HepG2 (cell line): ENCODE measurements around the gene SLC13A3. TPM values are rescaled to one million over a fixed set of nuclear protein-coding genes. Genes with fewer than 3 reads are reported as not detected.

ENCODE experiments used
- AKAP8 ChIP-seq: sonication (generic); formaldehyde crosslinking; IDR thresholded peaks from 2 replicates; pipeline ENCODE4 v1.5.1; 2020; ENCODE audit warnings: mild to moderate bottlenecking, missing genetic modification reagents
- DR1 ChIP-seq: sonication (generic); formaldehyde crosslinking; IDR thresholded peaks from 2 replicates; pipeline ENCODE4 v1.8.0; 2021; ENCODE audit warnings: mild to moderate bottlenecking, missing genetic modification reagents, inconsistent platforms
- HDAC6 ChIP-seq: fragments of 200-600 bp; sonication (generic); IDR thresholded peaks from 2 replicates; pipeline ENCODE4 v1.7.0; 2017; ENCODE audit warnings: mild to moderate bottlenecking, antibody characterized with exemption, low read length, low read depth
- KAT2B ChIP-seq: fragments of 150-350 bp; IDR thresholded peaks from 2 replicates; pipeline ENCODE4 v1.6.1; 2014; ENCODE audit warnings: low read depth, low read length, borderline replicate concordance
- KDM1A ChIP-seq: IDR thresholded peaks from 2 replicates; pipeline ENCODE4 v1.6.1; 2016; ENCODE audit warnings: missing compliant biosample characterization
- SMARCC2 ChIP-seq: fragments of 450-650 bp; IDR thresholded peaks from 2 replicates; pipeline ENCODE4 v1.6.1; 2017; ENCODE audit warnings: antibody characterized with exemption, mild to moderate bottlenecking
- ZMYM3 ChIP-seq: sonication (generic); formaldehyde crosslinking; IDR thresholded peaks from 2 replicates; pipeline ENCODE4 v1.5.1; 2020; ENCODE audit warnings: mild to moderate bottlenecking, missing genetic modification reagents
- ZNF143 ChIP-seq: sonication (generic); formaldehyde crosslinking; IDR thresholded peaks from 2 replicates; pipeline ENCODE4 v1.4.0; 2020; ENCODE audit warnings: missing genetic modification reagents
- ZNF207 ChIP-seq: fragments of 450-650 bp; IDR thresholded peaks from 2 replicates; pipeline ENCODE4 v1.6.1; 2016; ENCODE audit warnings: antibody characterized with exemption, borderline replicate concordance
- ZNF274 ChIP-seq: sonication (generic); formaldehyde crosslinking; IDR thresholded peaks from 2 replicates; pipeline ENCODE4 v1.5.1; 2020; ENCODE audit warnings: mild to moderate bottlenecking, missing genetic modification reagents
- ZNF33A ChIP-seq: sonication (generic); formaldehyde crosslinking; IDR thresholded peaks from 2 replicates; pipeline ENCODE4 v1.5.1; 2020; ENCODE audit warnings: missing genetic modification reagents, mild to moderate bottlenecking, moderate library complexity, borderline replicate concordance
- ZNF552 ChIP-seq: sonication (generic); formaldehyde crosslinking; IDR thresholded peaks from 2 replicates; pipeline ENCODE4 v1.9.0; 2022; ENCODE audit warnings: missing genetic modification reagents, mild to moderate bottlenecking, borderline replicate concordance
- ZNF572 ChIP-seq: sonication (generic); formaldehyde crosslinking; IDR thresholded peaks from 2 replicates; pipeline ENCODE4 v1.5.1; 2020; ENCODE audit warnings: mild to moderate bottlenecking, missing genetic modification reagents
- ZNF773 ChIP-seq: sonication (generic); formaldehyde crosslinking; IDR thresholded peaks from 2 replicates; pipeline ENCODE4 v1.4.0; 2020; ENCODE audit warnings: missing genetic modification reagents, borderline replicate concordance
- polyA plus RNA-seq, 8 experiments: library from polyadenylated mRNA; depleted of rRNA in 3 of 8; stranded (reverse) in 7 of 8; unstranded in 1 of 8; fragments of >200 nt; fragmentation: Illumina TruSeq in 4 of 8; extraction: Trizol in 4 of 8; gene quantifications; 2 replicates each; pipeline versions ENCODE4 v1.2.1 to v1.2.3, GENCODE V29; 2011 to 2016; ENCODE audit warnings: low read depth in 4 of 8, missing spikeins in 1 of 8, mixed read lengths in 1 of 8; ENCODE audit not compliant: insufficient read depth in 1 of 8
- total RNA-seq, 5 experiments: library from RNA; depleted of rRNA; stranded (reverse); fragments of >200 nt; fragmentation: Illumina TruSeq; extraction: Trizol; gene quantifications; 2 replicates each; pipeline ENCODE4 v1.2.3, GENCODE V29; 2016; ENCODE audit warnings: low read depth in 1 of 5
- TF ChIP-seq, protein P1 (sequence below): sonication (generic); formaldehyde crosslinking; IDR thresholded peaks from 2 replicates; pipeline ENCODE4 v1.4.0; 2020; ENCODE audit warnings: missing genetic modification reagents
- TF ChIP-seq, protein P2 (sequence below): sonication (generic); formaldehyde crosslinking; IDR thresholded peaks from 2 replicates; pipeline ENCODE4 v1.4.0; 2020; ENCODE audit warnings: missing genetic modification reagents
- TF ChIP-seq, protein P3 (sequence below): sonication (generic); formaldehyde crosslinking; IDR thresholded peaks from 2 replicates; pipeline ENCODE4 v1.9.0; 2022; ENCODE audit warnings: low read depth, missing genetic modification reagents
- TF ChIP-seq, protein P4 (sequence below): sonication (generic); formaldehyde crosslinking; IDR thresholded peaks from 2 replicates; pipeline ENCODE4 v1.5.1; 2020; ENCODE audit warnings: mild to moderate bottlenecking, missing genetic modification reagents, moderate library complexity
- TF ChIP-seq, protein P5 (sequence below): sonication (generic); formaldehyde crosslinking; IDR thresholded peaks from 2 replicates; pipeline ENCODE4 v1.4.0; 2020; ENCODE audit warnings: missing genetic modification reagents

Gene SLC13A3
- total and polyA plus RNA-seq, 2 of the 13 experiments (the other 11 are each of a cell fraction or from before 2014, with no cell fraction given): 66.5 to 76.0 TPM

DNA sequence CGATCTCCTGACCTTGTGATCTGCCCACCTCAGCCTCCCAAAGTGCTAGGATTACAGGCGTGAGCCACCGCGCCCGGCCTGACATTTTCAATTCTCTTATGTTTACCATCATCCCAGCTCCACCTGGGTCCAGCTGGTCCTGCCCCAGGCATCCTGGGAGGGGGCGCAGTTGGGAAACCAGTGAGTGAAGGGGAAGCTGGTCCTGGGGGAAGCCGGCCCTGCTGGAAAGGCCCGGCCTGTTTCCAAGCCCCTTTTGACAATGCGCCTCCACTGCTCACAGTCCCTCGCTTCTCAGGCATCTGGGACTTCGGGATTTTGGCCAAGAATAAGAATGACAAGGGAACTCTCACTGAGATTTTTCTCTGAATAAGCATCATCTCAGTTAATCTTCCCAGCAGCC is 14.2 kb downstream of the SLC13A3 start (continued):
- no peak for TF ChIP-seq DR1 (CRISPR knock-in tag)
- TF ChIP-seq, protein P1, sequence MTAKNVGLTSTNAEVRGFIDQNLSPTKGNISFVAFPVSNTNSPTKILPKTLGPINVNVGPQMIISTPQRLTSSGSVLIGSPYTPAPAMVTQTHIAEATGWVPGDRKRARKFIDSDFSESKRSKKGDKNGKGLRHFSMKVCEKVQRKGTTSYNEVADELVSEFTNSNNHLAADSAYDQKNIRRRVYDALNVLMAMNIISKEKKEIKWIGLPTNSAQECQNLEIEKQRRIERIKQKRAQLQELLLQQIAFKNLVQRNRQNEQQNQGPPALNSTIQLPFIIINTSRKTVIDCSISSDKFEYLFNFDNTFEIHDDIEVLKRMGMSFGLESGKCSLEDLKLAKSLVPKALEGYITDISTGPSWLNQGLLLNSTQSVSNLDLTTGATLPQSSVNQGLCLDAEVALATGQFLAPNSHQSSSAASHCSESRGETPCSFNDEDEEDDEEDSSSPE (CRISPR knock-in tag): no peak
- TF ChIP-seq, protein P2, sequence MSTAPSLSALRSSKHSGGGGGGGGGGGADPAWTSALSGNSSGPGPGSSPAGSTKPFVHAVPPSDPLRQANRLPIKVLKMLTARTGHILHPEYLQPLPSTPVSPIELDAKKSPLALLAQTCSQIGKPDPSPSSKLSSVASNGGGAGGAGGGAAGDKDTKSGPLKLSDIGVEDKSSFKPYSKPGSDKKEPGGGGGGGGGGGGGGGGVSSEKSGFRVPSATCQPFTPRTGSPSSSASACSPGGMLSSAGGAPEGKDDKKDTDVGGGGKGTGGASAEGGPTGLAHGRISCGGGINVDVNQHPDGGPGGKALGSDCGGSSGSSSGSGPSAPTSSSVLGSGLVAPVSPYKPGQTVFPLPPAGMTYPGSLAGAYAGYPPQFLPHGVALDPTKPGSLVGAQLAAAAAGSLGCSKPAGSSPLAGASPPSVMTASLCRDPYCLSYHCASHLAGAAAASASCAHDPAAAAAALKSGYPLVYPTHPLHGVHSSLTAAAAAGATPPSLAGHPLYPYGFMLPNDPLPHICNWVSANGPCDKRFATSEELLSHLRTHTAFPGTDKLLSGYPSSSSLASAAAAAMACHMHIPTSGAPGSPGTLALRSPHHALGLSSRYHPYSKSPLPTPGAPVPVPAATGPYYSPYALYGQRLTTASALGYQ (CRISPR knock-in tag): no peak
- no peak for TF ChIP-seq ZNF207
- no peak for TF ChIP-seq ZNF143 (CRISPR knock-in tag)
- no peak for TF ChIP-seq AKAP8 (CRISPR knock-in tag)
- TF ChIP-seq SMARCC2: no peak
- no peak for TF ChIP-seq KAT2B
- TF ChIP-seq ZMYM3 (CRISPR knock-in tag): no peak
- TF ChIP-seq, protein P3, sequence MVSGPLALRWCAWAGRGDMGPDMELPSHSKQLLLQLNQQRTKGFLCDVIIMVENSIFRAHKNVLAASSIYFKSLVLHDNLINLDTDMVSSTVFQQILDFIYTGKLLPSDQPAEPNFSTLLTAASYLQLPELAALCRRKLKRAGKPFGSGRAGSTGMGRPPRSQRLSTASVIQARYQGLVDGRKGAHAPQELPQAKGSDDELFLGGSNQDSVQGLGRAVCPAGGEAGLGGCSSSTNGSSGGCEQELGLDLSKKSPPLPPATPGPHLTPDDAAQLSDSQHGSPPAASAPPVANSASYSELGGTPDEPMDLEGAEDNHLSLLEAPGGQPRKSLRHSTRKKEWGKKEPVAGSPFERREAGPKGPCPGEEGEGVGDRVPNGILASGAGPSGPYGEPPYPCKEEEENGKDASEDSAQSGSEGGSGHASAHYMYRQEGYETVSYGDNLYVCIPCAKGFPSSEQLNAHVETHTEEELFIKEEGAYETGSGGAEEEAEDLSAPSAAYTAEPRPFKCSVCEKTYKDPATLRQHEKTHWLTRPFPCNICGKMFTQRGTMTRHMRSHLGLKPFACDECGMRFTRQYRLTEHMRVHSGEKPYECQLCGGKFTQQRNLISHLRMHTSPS: no peak
- no peak for TF ChIP-seq ZNF33A (CRISPR knock-in tag)
- TF ChIP-seq ZNF274: no peak; the same call in 1 of the 2 replicates
- TF ChIP-seq, protein P4, sequence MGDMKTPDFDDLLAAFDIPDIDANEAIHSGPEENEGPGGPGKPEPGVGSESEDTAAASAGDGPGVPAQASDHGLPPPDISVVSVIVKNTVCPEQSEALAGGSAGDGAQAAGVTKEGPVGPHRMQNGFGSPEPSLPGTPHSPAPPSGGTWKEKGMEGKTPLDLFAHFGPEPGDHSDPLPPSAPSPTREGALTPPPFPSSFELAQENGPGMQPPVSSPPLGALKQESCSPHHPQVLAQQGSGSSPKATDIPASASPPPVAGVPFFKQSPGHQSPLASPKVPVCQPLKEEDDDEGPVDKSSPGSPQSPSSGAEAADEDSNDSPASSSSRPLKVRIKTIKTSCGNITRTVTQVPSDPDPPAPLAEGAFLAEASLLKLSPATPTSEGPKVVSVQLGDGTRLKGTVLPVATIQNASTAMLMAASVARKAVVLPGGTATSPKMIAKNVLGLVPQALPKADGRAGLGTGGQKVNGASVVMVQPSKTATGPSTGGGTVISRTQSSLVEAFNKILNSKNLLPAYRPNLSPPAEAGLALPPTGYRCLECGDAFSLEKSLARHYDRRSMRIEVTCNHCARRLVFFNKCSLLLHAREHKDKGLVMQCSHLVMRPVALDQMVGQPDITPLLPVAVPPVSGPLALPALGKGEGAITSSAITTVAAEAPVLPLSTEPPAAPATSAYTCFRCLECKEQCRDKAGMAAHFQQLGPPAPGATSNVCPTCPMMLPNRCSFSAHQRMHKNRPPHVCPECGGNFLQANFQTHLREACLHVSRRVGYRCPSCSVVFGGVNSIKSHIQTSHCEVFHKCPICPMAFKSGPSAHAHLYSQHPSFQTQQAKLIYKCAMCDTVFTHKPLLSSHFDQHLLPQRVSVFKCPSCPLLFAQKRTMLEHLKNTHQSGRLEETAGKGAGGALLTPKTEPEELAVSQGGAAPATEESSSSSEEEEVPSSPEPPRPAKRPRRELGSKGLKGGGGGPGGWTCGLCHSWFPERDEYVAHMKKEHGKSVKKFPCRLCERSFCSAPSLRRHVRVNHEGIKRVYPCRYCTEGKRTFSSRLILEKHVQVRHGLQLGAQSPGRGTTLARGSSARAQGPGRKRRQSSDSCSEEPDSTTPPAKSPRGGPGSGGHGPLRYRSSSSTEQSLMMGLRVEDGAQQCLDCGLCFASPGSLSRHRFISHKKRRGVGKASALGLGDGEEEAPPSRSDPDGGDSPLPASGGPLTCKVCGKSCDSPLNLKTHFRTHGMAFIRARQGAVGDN (CRISPR knock-in tag): 0 out of 2 replicates have a peak, but pooled peaks have one; percentile 18
- TF ChIP-seq, protein P5, sequence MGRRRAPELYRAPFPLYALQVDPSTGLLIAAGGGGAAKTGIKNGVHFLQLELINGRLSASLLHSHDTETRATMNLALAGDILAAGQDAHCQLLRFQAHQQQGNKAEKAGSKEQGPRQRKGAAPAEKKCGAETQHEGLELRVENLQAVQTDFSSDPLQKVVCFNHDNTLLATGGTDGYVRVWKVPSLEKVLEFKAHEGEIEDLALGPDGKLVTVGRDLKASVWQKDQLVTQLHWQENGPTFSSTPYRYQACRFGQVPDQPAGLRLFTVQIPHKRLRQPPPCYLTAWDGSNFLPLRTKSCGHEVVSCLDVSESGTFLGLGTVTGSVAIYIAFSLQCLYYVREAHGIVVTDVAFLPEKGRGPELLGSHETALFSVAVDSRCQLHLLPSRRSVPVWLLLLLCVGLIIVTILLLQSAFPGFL (CRISPR knock-in tag): no peak
- TF ChIP-seq HDAC6: no peak
- no peak for TF ChIP-seq ZNF552 (CRISPR knock-in tag)
- no peak; the same call in 1 of the 2 replicates for TF ChIP-seq ZNF572 (CRISPR knock-in tag)
- no peak for TF ChIP-seq ZNF773
- 0 out of 2 replicates have a peak, but pooled peaks have one; percentile 14 for TF ChIP-seq KDM1A (CRISPR knock-in tag)
